ENCODE data around the gene MCC.

The MCC gene

DNA sequence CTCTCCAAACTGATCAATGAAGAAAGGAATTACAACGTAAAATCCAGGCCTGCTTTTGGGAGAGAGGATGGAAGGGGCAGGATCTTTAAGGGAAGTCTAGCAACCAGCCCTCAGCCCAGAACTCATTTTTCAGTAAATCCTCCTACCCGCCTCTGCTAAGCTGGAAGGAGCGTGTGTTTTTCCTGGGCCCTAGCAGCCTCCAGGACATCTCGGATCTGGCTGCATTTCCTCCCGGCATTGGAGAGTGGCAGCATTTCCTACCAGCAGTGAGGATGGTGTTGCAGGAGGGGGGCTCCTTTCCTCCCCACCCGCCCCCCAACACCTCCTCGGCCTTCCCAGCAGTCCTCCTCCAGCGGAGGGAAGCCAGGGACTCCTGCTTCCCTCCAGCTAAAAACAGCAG lies 457.1 kb downstream of the MCC start:
- Histone ChIP-seq H3K27ac (ENCODE audit: extremely low read depth, low read depth, low read length) (no peak overlapping the region), H3K4me1 (ENCODE audit: control insufficient read depth, insufficient read depth, low read length) (no peaks in the 10 kb centered on the region), H3K36me3 (ENCODE audit: control insufficient read depth in 2 of 2, insufficient read depth in 1 of 2, low read length in 2 of 2) (peaks cover 4 to 39% of the 10 kb centered on the region in 2 experiments), H3K4me3 (ENCODE audit: low read depth, low read length) (no peak overlapping the region), H3K9me3 (ENCODE audit: control insufficient read depth, insufficient read depth, low read depth, low read length) (no peaks in the 10 kb centered on the region)
- ChIA-PET POLR2A (no interaction called here), CTCF (no interaction called here)
- TF ChIP-seq, protein P1, sequence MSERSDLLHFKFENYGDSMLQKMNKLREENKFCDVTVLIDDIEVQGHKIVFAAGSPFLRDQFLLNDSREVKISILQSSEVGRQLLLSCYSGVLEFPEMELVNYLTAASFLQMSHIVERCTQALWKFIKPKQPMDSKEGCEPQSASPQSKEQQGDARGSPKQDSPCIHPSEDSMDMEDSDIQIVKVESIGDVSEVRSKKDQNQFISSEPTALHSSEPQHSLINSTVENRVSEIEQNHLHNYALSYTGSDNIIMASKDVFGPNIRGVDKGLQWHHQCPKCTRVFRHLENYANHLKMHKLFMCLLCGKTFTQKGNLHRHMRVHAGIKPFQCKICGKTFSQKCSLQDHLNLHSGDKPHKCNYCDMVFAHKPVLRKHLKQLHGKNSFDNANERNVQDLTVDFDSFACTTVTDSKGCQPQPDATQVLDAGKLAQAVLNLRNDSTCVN (tag by site-specific recombination; optimal IDR thresholded peaks at IDR 0.05): no peak
- TF ChIP-seq ZNF548 (tag by site-specific recombination; IDR thresholded peaks at IDR 0.05) (no peak), ZNF843 (tag by site-specific recombination; IDR thresholded peaks at IDR 0.05) (no peak), RBAK (tag by site-specific recombination; IDR thresholded peaks at IDR 0.05) (no peak), ZSCAN30 (tag by site-specific recombination; IDR thresholded peaks at IDR 0.05) (no peak), SCRT1 (tag by site-specific recombination; IDR thresholded peaks at IDR 0.05; ENCODE audit: borderline replicate concordance) (no peak), KLF16 (tag by site-specific recombination; IDR thresholded peaks at IDR 0.05) (no peak)
- TF ChIP-seq, protein P2, sequence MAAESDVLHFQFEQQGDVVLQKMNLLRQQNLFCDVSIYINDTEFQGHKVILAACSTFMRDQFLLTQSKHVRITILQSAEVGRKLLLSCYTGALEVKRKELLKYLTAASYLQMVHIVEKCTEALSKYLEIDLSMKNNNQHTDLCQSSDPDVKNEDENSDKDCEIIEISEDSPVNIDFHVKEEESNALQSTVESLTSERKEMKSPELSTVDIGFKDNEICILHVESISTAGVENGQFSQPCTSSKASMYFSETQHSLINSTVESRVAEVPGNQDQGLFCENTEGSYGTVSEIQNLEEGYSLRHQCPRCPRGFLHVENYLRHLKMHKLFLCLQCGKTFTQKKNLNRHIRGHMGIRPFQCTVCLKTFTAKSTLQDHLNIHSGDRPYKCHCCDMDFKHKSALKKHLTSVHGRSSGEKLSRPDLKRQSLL (tag by site-specific recombination; IDR thresholded peaks at IDR 0.05): no peak

DNA sequence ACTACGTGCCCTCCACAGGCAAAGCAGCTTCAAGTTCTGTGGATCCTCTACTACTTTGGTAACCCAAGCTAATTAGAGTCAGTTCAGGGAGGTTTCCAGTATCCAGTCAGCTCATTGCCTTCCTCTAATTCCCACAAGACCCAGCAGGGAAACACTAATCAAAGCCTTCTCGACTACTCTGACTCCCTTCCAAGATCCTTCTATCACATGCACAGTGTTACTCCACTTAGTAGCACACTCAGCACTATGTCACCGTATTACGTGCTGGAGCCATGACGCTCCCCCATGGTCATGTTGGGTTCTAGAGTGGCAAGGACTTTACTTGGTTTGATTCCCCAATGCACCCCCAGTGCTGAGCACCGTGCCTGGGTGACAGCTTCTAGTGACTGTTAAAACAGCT lies 458.6 kb downstream of the MCC start:
- peaks cover 4 to 44% of the 10 kb centered on the region in 2 experiments for H3K36me3 ChIP-seq (ENCODE audit: control insufficient read depth in 2 of 2, insufficient read depth in 1 of 2, low read length in 2 of 2)
- ChIA-PET POLR2A (no interaction called here), CTCF (no interaction called here)
- TF ChIP-seq, protein P3, sequence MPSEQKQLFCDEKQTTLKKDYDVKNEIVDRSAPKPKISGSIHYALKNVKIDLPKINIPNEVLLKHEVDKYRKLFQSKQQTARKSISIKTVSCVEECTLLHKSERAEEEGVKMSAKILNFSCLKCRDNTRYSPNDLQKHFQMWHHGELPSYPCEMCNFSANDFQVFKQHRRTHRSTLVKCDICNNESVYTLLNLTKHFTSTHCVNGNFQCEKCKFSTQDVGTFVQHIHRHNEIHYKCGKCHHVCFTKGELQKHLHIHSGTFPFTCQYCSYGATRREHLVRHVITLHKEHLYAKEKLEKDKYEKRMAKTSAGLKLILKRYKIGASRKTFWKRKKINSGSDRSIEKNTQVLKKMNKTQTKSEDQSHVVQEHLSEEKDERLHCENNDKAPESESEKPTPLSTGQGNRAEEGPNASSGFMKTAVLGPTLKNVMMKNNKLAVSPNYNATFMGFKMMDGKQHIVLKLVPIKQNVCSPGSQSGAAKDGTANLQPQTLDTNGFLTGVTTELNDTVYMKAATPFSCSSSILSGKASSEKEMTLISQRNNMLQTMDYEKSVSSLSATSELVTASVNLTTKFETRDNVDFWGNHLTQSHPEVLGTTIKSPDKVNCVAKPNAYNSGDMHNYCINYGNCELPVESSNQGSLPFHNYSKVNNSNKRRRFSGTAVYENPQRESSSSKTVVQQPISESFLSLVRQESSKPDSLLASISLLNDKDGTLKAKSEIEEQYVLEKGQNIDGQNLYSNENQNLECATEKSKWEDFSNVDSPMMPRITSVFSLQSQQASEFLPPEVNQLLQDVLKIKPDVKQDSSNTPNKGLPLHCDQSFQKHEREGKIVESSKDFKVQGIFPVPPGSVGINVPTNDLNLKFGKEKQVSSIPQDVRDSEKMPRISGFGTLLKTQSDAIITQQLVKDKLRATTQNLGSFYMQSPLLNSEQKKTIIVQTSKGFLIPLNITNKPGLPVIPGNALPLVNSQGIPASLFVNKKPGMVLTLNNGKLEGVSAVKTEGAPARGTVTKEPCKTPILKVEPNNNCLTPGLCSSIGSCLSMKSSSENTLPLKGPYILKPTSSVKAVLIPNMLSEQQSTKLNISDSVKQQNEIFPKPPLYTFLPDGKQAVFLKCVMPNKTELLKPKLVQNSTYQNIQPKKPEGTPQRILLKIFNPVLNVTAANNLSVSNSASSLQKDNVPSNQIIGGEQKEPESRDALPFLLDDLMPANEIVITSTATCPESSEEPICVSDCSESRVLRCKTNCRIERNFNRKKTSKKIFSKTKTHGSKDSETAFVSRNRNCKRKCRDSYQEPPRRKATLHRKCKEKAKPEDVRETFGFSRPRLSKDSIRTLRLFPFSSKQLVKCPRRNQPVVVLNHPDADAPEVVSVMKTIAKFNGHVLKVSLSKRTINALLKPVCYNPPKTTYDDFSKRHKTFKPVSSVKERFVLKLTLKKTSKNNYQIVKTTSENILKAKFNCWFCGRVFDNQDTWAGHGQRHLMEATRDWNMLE (tag by site-specific recombination; conservative IDR thresholded peaks at IDR 0.05; ENCODE audit: low read depth): no peak
- TF ChIP-seq KLF8 (tag by site-specific recombination; IDR thresholded peaks at IDR 0.05): no peak
- TF ChIP-seq ZNF629 (tag by site-specific recombination; IDR thresholded peaks at IDR 0.05): no peak
- no peak for TF ChIP-seq ZNF10 (tag by site-specific recombination; IDR thresholded peaks at IDR 0.05)
- no peak for TF ChIP-seq GLIS1 (tag by site-specific recombination; IDR thresholded peaks at IDR 0.05)
- no peak for TF ChIP-seq ZNF792 (tag by site-specific recombination; IDR thresholded peaks at IDR 0.05)
- TF ChIP-seq, protein P4, sequence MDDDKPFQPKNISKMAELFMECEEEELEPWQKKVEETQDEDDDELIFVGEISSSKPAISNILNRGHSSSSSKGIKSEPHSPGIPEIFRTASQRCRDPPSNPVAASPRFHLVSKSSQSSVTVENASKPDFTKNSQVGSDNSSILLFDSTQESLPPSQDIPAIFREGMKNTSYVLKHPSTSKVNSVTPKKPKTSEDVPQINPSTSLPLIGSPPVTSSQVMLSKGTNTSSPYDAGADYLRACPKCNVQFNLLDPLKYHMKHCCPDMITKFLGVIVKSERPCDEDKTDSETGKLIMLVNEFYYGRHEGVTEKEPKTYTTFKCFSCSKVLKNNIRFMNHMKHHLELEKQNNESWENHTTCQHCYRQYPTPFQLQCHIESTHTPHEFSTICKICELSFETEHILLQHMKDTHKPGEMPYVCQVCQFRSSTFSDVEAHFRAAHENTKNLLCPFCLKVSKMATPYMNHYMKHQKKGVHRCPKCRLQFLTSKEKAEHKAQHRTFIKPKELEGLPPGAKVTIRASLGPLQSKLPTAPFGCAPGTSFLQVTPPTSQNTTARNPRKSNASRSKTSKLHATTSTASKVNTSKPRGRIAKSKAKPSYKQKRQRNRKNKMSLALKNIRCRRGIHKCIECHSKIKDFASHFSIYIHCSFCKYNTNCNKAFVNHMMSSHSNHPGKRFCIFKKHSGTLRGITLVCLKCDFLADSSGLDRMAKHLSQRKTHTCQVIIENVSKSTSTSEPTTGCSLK (tag by site-specific recombination; IDR thresholded peaks at IDR 0.05): no peak
- TF ChIP-seq ZNF404 (tag by site-specific recombination; IDR thresholded peaks at IDR 0.05): no peak
- TF ChIP-seq ZBTB7A (tag by site-specific recombination; IDR thresholded peaks at IDR 0.05; ENCODE audit: low read depth): no peak
- TF ChIP-seq, protein P5, sequence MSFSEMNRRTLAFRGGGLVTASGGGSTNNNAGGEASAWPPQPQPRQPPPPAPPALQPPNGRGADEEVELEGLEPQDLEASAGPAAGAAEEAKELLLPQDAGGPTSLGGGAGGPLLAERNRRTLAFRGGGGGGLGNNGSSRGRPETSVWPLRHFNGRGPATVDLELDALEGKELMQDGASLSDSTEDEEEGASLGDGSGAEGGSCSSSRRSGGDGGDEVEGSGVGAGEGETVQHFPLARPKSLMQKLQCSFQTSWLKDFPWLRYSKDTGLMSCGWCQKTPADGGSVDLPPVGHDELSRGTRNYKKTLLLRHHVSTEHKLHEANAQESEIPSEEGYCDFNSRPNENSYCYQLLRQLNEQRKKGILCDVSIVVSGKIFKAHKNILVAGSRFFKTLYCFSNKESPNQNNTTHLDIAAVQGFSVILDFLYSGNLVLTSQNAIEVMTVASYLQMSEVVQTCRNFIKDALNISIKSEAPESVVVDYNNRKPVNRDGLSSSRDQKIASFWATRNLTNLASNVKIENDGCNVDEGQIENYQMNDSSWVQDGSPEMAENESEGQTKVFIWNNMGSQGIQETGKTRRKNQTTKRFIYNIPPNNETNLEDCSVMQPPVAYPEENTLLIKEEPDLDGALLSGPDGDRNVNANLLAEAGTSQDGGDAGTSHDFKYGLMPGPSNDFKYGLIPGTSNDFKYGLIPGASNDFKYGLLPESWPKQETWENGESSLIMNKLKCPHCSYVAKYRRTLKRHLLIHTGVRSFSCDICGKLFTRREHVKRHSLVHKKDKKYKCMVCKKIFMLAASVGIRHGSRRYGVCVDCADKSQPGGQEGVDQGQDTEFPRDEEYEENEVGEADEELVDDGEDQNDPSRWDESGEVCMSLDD (tag by site-specific recombination; IDR thresholded peaks at IDR 0.05): no peak
- H3K27ac ChIP-seq (ENCODE audit: extremely low read depth, low read depth, low read length): no peak overlapping the region
- no peak overlapping the region for H3K4me3 ChIP-seq (ENCODE audit: low read depth, low read length)
- H3K9me3 ChIP-seq (ENCODE audit: control insufficient read depth, insufficient read depth, low read depth, low read length): no peaks in the 10 kb centered on the region
- no peaks in the 10 kb centered on the region for H3K4me1 ChIP-seq (ENCODE audit: control insufficient read depth, insufficient read depth, low read length)
